SK-N-SH (cell line): ENCODE measurements around the gene COL17A1. TPM values are rescaled to one million over a fixed set of nuclear protein-coding genes. Genes with fewer than 3 reads are reported as not detected.

Source experiments
- CTCF ChIA-PET: fragments of 300-600, 350-600 bp; formaldehyde crosslinking; extraction: SDS; loops from one replicate; lab custom pipeline; 2021; lab: Yijun Ruan, JAX
- POLR2A ChIA-PET: fragments of 350-600 bp; sonication (Branson Sonifier 250); formaldehyde crosslinking; extraction: SDS; loops from one replicate; lab custom pipeline; 2020; ENCODE audit warnings: antibody characterized with exemption, inconsistent platforms; lab: Yijun Ruan, JAX
- DNase-seq: peaks from one replicate; pipeline ENCODE4 v3.0.0; 2012
- H2AFZ ChIP-seq: fragments of 200-600 bp; sonication (generic); 2 replicates; pipeline ENCODE4 v1.8.1; 2016; ENCODE audit warnings: antibody characterized with exemption, mild to moderate bottlenecking, low read depth
- H3F3A ChIP-seq: fragments of 200-600 bp; sonication (generic); replicated peaks from 2 replicates; pipeline ENCODE3; 2016; ENCODE audit warnings: antibody characterized with exemption, mild to moderate bottlenecking; ENCODE audit not compliant: insufficient read depth
- H3K27ac ChIP-seq, 2 experiments: fragments of 200-500 bp in 1 of 2; fragments of 200-600 bp in 1 of 2; sonication (Bioruptor generic) in 1 of 2; sonication (generic), shearing (Covaris generic) in 1 of 2; 2 replicates each; pipeline versions ENCODE4 v1.5.1 to v1.6.1; 2014 to 2016; ENCODE audit warnings: low read depth in 2 of 2, inconsistent platforms in 1 of 2, low read length in 1 of 2, mild to moderate bottlenecking in 1 of 2, mixed read lengths in 1 of 2
- H3K27me3 ChIP-seq: fragments of 200-600 bp; sonication (generic), shearing (Covaris generic); 2 replicates; pipeline ENCODE4 v1.6.1; 2016; ENCODE audit warnings: mixed run types; ENCODE audit not compliant: insufficient read depth
- H3K36me3 ChIP-seq, 2 experiments: fragments of 200-500 bp in 1 of 2; fragments of 200-600 bp in 1 of 2; sonication (Bioruptor generic) in 1 of 2; sonication (generic) in 1 of 2; replicated peaks in 1 of 2; 2 replicates each; pipeline versions ENCODE3 to v1.5.1; 2014 to 2016; ENCODE audit warnings: low read length in 1 of 2, mild to moderate bottlenecking in 1 of 2; ENCODE audit not compliant: insufficient read depth in 2 of 2, control insufficient read depth in 1 of 2
- H3K4me1 ChIP-seq, 2 experiments: fragments of 200-500 bp in 1 of 2; fragments of 200-600 bp in 1 of 2; sonication (Bioruptor generic) in 1 of 2; sonication (generic), shearing (Covaris generic) in 1 of 2; 2 replicates each; pipeline versions ENCODE4 v1.5.1 to v1.6.1; 2014 to 2016; ENCODE audit warnings: low read depth in 1 of 2, low read length in 1 of 2, mixed run types in 1 of 2; ENCODE audit not compliant: insufficient read depth in 2 of 2, control insufficient read depth in 1 of 2
- H3K4me2 ChIP-seq: fragments of 200-600 bp; sonication (generic), shearing (Covaris generic); 2 replicates; pipeline ENCODE4 v1.6.1; 2017; ENCODE audit warnings: mixed run types
- H3K4me3 ChIP-seq, 2 experiments: fragments of 200-500 bp in 1 of 2; fragments of 200-600 bp in 1 of 2; sonication (Bioruptor generic) in 1 of 2; sonication (generic), shearing (Covaris generic) in 1 of 2; 2 replicates each; pipeline versions ENCODE4 v1.5.1 to v1.8.1; 2014 to 2016; ENCODE audit warnings: low read depth in 2 of 2, inconsistent platforms in 1 of 2, low read length in 1 of 2, mild to moderate bottlenecking in 1 of 2, mixed read lengths in 1 of 2, moderate library complexity in 1 of 2
- H3K79me2 ChIP-seq: fragments of 200-600 bp; sonication (generic); 2 replicates; pipeline ENCODE4 v1.8.1; 2017; ENCODE audit warnings: mild to moderate bottlenecking; ENCODE audit not compliant: insufficient read depth
- H3K9ac ChIP-seq: fragments of 200-600 bp; sonication (generic); 2 replicates; pipeline ENCODE4 v1.6.1; 2017; ENCODE audit warnings: mixed run types
- H3K9me2 ChIP-seq: fragments of 200-600 bp; sonication (generic); 2 replicates; pipeline ENCODE4 v1.6.1; 2017; ENCODE audit warnings: mixed run types
- H3K9me3 ChIP-seq: fragments of 200-600 bp; sonication (generic); 2 replicates; pipeline ENCODE4 v1.6.1; 2017; ENCODE audit warnings: mixed run types, mild to moderate bottlenecking, moderate library complexity
- H4K20me1 ChIP-seq: fragments of 200-600 bp; sonication (generic); 2 replicates; pipeline ENCODE4 v1.6.1; 2017; ENCODE audit warnings: mild to moderate bottlenecking, mixed run types; ENCODE audit not compliant: insufficient read depth
- ELF1 ChIP-seq: IDR thresholded peaks from 2 replicates; pipeline ENCODE4 v1.4.0; 2012
- EP300 ChIP-seq, 2 experiments: IDR thresholded peaks; 2 replicates each; pipeline versions ENCODE4 v1.4.0 to v1.6.1; 2012; ENCODE audit warnings: borderline replicate concordance in 1 of 2, low read depth in 1 of 2, low read length in 1 of 2
- FOSL2 ChIP-seq: IDR thresholded peaks from 2 replicates; pipeline ENCODE4 v1.4.0; 2012; ENCODE audit warnings: low read depth, mild to moderate bottlenecking, moderate library complexity, borderline replicate concordance
- FOXM1 ChIP-seq: IDR thresholded peaks from 2 replicates; pipeline ENCODE4 v1.4.0; 2012; ENCODE audit warnings: low read depth, mild to moderate bottlenecking
- GABPA ChIP-seq: IDR thresholded peaks from 2 replicates; pipeline ENCODE4 v1.4.0; 2012; ENCODE audit warnings: low read depth, mild to moderate bottlenecking
- GATA2 ChIP-seq: sonication (generic); formaldehyde crosslinking; IDR thresholded peaks from 2 replicates; pipeline ENCODE4 v1.5.0; 2020; ENCODE audit warnings: mild to moderate bottlenecking, missing genetic modification reagents
- MEF2A ChIP-seq: IDR thresholded peaks from 2 replicates; pipeline ENCODE4 v1.4.0; 2012; ENCODE audit warnings: low read depth, borderline replicate concordance
- MXI1 ChIP-seq: IDR thresholded peaks from 2 replicates; pipeline ENCODE4 v1.6.1; 2012; ENCODE audit warnings: mild to moderate bottlenecking, low read depth, low read length, improper control_type of control experiment
- NRF1 ChIP-seq: IDR thresholded peaks from 2 replicates; pipeline ENCODE4 v1.6.1; 2012; ENCODE audit warnings: low read depth, mild to moderate bottlenecking, low read length
- RAD21 ChIP-seq: IDR thresholded peaks from 2 replicates; pipeline ENCODE4 v1.6.1; 2012; ENCODE audit warnings: mild to moderate bottlenecking, low read length
- RFX5 ChIP-seq: IDR thresholded peaks from 2 replicates; pipeline ENCODE4 v1.6.1; 2012; ENCODE audit warnings: mild to moderate bottlenecking, improper control_type of control experiment, low read length
- RXRA ChIP-seq: IDR thresholded peaks from 2 replicates; pipeline ENCODE4 v1.4.0; 2012; ENCODE audit warnings: low read depth, mild to moderate bottlenecking, borderline replicate concordance
- TEAD4 ChIP-seq: IDR thresholded peaks from 2 replicates; pipeline ENCODE4 v1.4.0; 2012; ENCODE audit warnings: mild to moderate bottlenecking, borderline replicate concordance; ENCODE audit not compliant: insufficient read depth
- YY1 ChIP-seq: IDR thresholded peaks from 2 replicates; pipeline ENCODE4 v1.4.0; 2012; ENCODE audit warnings: low read depth, mild to moderate bottlenecking
- WGBS: methylation state at CpG from one replicate; pipeline ENCODE4 v1.1.6; 2017; ENCODE audit warnings: low lambda C conversion rate; 5-methylcytosine and 5-hydroxymethylcytosine counted together
- polyA plus RNA-seq, 3 experiments: library from polyadenylated mRNA; depleted of rRNA; stranded (reverse); fragments of >200 nt; gene quantifications; 2 replicates each; pipeline ENCODE4 v1.2.3, GENCODE V29; 2012
- TF ChIP-seq, protein P1 (sequence below): fragments of 200-600 bp; sonication (generic); IDR thresholded peaks from 2 replicates; pipeline ENCODE4 v1.6.1; 2017; ENCODE audit warnings: antibody characterized with exemption, mild to moderate bottlenecking, moderate library complexity
- TF ChIP-seq, protein P2 (sequence below): IDR thresholded peaks from 2 replicates; pipeline ENCODE4 v1.4.0; 2012; ENCODE audit warnings: low read depth, borderline replicate concordance
- TF ChIP-seq, protein P3 (sequence below): IDR thresholded peaks from 2 replicates; pipeline ENCODE4 v1.6.1; 2012; ENCODE audit warnings: mild to moderate bottlenecking, low read depth, low read length, moderate library complexity
- TF ChIP-seq, protein P4 (sequence below): IDR thresholded peaks from 2 replicates; pipeline ENCODE4 v1.4.0; 2012; ENCODE audit warnings: low read depth

Gene COL17A1
- polyA plus RNA-seq, 1 of the 3 experiments (the other 2 are of a cell fraction): 0.12 TPM

DNA sequence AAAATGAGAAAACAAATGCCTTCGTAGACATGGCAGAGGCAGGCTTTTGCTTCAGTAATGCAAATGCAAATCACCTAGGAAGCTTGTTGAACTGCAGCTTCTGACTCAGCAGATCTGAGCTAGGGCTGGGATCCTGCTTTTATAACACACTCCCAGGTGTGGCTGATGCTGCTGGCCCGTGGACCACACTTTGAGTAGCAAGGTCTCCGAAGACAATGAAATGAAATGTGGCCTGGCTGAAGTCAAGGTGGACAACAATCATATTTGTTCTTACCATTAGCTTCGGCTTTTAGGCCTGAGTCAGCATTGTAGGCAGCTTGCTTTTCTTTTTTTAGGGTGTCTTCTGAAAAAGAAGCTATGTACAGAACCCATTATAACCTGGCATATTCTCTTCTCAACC lies 26.3 kb downstream of the COL17A1 start:
- Histone ChIP-seq H3K4me1 (peaks cover 0 to 8% of the 10 kb centered on the region in 2 experiments; a peak in 1 of 4 replicates), H3K4me2 (no peak overlapping the region), H2AFZ (no peak overlapping the region), H3K9me2 (no peaks in the 10 kb centered on the region), H3K79me2 (no peaks in the 10 kb centered on the region), H3K4me3 (no peak overlapping the region), H3K9me3 (no peaks in the 10 kb centered on the region), H3K36me3 (no peaks in the 10 kb centered on the region), H3K27ac (no peak overlapping the region), H4K20me1 (no peaks in the 10 kb centered on the region), H3K27me3 (no peaks in the 10 kb centered on the region), H3F3A (peaks cover 4% of the 10 kb centered on the region), H3K9ac (no peak overlapping the region)
- CTCF ChIA-PET: interaction anchor here (0.9 to 1.2 kb wide), 3 partner anchors 14 to 88 kb away, joined by 3 read pairs; no protein-coding TSS in a partner anchor
- WGBS: 77% methylated on average over 3 of the region's 4 CpGs
- POLR2A ChIA-PET: interaction anchor here (1.5 kb wide), 1 partner anchor 62 kb away, joined by 4 read pairs; no protein-coding TSS in a partner anchor
- TF ChIP-seq FOSL2: no peak
- TF ChIP-seq TEAD4: no peak
- no peak for TF ChIP-seq RAD21
- TF ChIP-seq, protein P1, sequence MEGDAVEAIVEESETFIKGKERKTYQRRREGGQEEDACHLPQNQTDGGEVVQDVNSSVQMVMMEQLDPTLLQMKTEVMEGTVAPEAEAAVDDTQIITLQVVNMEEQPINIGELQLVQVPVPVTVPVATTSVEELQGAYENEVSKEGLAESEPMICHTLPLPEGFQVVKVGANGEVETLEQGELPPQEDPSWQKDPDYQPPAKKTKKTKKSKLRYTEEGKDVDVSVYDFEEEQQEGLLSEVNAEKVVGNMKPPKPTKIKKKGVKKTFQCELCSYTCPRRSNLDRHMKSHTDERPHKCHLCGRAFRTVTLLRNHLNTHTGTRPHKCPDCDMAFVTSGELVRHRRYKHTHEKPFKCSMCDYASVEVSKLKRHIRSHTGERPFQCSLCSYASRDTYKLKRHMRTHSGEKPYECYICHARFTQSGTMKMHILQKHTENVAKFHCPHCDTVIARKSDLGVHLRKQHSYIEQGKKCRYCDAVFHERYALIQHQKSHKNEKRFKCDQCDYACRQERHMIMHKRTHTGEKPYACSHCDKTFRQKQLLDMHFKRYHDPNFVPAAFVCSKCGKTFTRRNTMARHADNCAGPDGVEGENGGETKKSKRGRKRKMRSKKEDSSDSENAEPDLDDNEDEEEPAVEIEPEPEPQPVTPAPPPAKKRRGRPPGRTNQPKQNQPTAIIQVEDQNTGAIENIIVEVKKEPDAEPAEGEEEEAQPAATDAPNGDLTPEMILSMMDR: no peak
- TF ChIP-seq, protein P2, sequence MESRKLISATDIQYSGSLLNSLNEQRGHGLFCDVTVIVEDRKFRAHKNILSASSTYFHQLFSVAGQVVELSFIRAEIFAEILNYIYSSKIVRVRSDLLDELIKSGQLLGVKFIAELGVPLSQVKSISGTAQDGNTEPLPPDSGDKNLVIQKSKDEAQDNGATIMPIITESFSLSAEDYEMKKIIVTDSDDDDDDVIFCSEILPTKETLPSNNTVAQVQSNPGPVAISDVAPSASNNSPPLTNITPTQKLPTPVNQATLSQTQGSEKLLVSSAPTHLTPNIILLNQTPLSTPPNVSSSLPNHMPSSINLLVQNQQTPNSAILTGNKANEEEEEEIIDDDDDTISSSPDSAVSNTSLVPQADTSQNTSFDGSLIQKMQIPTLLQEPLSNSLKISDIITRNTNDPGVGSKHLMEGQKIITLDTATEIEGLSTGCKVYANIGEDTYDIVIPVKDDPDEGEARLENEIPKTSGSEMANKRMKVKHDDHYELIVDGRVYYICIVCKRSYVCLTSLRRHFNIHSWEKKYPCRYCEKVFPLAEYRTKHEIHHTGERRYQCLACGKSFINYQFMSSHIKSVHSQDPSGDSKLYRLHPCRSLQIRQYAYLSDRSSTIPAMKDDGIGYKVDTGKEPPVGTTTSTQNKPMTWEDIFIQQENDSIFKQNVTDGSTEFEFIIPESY: no peak
- DNase-seq: no peak

DNA sequence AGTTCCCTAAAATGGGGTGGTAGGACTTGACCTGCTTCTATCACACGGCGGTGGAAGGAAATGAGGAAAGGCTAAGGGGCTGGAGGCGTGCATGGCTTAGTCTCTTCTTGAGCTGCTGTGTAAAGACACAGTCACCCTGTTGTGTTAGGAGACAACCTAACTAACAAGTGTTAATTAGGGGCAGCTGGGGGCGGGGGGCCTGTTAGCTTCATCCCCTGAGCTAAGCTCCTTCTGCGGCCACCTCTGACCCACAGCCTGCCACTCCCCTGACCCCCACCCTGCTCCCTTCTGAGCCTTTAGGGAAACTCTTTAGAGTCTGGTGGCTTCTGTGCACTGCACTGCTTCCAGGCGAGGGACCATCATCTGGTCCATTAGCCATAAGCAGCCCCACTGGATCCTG lies 28.0 kb downstream of the COL17A1 start:
- POLR2A ChIA-PET: no interaction called here
- H3F3A ChIP-seq: peaks cover 9% of the 10 kb centered on the region
- H3K27ac ChIP-seq: no peak overlapping the region
- 96% methylated on average over 3 of the region's 6 CpGs for WGBS
- H3K27me3 ChIP-seq: no peaks in the 10 kb centered on the region
- H3K9ac ChIP-seq: no peak overlapping the region
- H3K36me3 ChIP-seq: no peaks in the 10 kb centered on the region
- no peaks in the 10 kb centered on the region for H3K79me2 ChIP-seq
- DNase-seq: no peak
- no peak overlapping the region for H3K4me2 ChIP-seq
- H3K4me3 ChIP-seq: no peak overlapping the region
- H2AFZ ChIP-seq: no peak overlapping the region
- peaks cover 0 to 10% of the 10 kb centered on the region in 2 experiments; a peak in 1 of 4 replicates for H3K4me1 ChIP-seq
- no peaks in the 10 kb centered on the region for H3K9me2 ChIP-seq
- CTCF ChIA-PET: interaction anchor here (1.4 to 1.6 kb wide), 2 partner anchors 13 to 153 kb away, joined by 3 read pairs; no protein-coding TSS in a partner anchor
- H4K20me1 ChIP-seq: no peaks in the 10 kb centered on the region
- no peaks in the 10 kb centered on the region for H3K9me3 ChIP-seq
- TF ChIP-seq RFX5: no peak
- no peak for TF ChIP-seq YY1
- no peak for TF ChIP-seq FOSL2
- TF ChIP-seq, protein P3, sequence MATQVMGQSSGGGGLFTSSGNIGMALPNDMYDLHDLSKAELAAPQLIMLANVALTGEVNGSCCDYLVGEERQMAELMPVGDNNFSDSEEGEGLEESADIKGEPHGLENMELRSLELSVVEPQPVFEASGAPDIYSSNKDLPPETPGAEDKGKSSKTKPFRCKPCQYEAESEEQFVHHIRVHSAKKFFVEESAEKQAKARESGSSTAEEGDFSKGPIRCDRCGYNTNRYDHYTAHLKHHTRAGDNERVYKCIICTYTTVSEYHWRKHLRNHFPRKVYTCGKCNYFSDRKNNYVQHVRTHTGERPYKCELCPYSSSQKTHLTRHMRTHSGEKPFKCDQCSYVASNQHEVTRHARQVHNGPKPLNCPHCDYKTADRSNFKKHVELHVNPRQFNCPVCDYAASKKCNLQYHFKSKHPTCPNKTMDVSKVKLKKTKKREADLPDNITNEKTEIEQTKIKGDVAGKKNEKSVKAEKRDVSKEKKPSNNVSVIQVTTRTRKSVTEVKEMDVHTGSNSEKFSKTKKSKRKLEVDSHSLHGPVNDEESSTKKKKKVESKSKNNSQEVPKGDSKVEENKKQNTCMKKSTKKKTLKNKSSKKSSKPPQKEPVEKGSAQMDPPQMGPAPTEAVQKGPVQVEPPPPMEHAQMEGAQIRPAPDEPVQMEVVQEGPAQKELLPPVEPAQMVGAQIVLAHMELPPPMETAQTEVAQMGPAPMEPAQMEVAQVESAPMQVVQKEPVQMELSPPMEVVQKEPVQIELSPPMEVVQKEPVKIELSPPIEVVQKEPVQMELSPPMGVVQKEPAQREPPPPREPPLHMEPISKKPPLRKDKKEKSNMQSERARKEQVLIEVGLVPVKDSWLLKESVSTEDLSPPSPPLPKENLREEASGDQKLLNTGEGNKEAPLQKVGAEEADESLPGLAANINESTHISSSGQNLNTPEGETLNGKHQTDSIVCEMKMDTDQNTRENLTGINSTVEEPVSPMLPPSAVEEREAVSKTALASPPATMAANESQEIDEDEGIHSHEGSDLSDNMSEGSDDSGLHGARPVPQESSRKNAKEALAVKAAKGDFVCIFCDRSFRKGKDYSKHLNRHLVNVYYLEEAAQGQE: no peak
- no peak for TF ChIP-seq FOXM1
- TF ChIP-seq, protein P1: no peak
- TF ChIP-seq NRF1: no peak
- no peak for TF ChIP-seq GABPA
- TF ChIP-seq, protein P4, sequence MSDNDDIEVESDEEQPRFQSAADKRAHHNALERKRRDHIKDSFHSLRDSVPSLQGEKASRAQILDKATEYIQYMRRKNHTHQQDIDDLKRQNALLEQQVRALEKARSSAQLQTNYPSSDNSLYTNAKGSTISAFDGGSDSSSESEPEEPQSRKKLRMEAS: no peak
- no peak for TF ChIP-seq MEF2A
- TF ChIP-seq RXRA: no peak
- TF ChIP-seq TEAD4: no peak
- no peak for TF ChIP-seq GATA2 (CRISPR knock-in tag)
- TF ChIP-seq ELF1: no peak
- no peak for TF ChIP-seq EP300 (IDR thresholded peaks at IDR 0.05; ENCODE audit: borderline replicate concordance in 1 of 2, low read depth in 1 of 2, low read length in 1 of 2)
- TF ChIP-seq MXI1: no peak
